ENCODE data around the gene NCBP3. TPM values are rescaled to one million over a fixed set of nuclear protein-coding genes. Genes with fewer than 3 reads are reported as not detected.

The NCBP3 gene
- total RNA-seq, 1 experiment from 2014 or later = 28.1 TPM

- TF ChIP-seq POLR2AphosphoS5 (IDR thresholded peaks at IDR 0.05; ENCODE audit: low read depth, low read length) = no peak
- no peak for TF ChIP-seq REST (IDR thresholded peaks at IDR 0.05; ENCODE audit: insufficient read depth in 1 of 2, low read depth in 2 of 2, low read length in 1 of 2)
- TF ChIP-seq CTCF (IDR thresholded peaks at IDR 0.05) = no peak
- TF ChIP-seq TCF7L2 (IDR thresholded peaks at IDR 0.05; ENCODE audit: low read depth, low read length) = no peak
- no peak for TF ChIP-seq SIN3A (IDR thresholded peaks at IDR 0.05; ENCODE audit: borderline replicate concordance, insufficient read depth, low read depth, low read length)
- intact Hi-C loops (cut with micrococcal nuclease; ENCODE audit: unreplicated experiment) = no loop called here
- CTCF ChIA-PET = interaction anchor here (0.9 kb wide), 1 partner anchor 33 kb away, joined by 4 read pairs; no protein-coding TSS in a partner anchor
These were observed 75.6 kb downstream of the NCBP3 start for GRCh38 chr17:3770466-3770865.

GRCh38 chr17:3768769-3769168 is 77.3 kb downstream of the NCBP3 start:
- in situ Hi-C loops (cut with HindIII; ENCODE audit: low pct_unique_long_range_greater_than_20kb, low sequenced_read_pairs) = no loop called here
- Histone ChIP-seq H3K4me1 (ENCODE audit: control insufficient read depth, insufficient read depth, low read length) (no peaks in the 10 kb centered on the region), H3K27ac (ENCODE audit: low read length) (no peak overlapping the region), H3K9me3 (ENCODE audit: control insufficient read depth, insufficient read depth, low read depth, low read length) (no peaks in the 10 kb centered on the region), H3K4me3 (ENCODE audit: low read depth in 2 of 2, low read length in 2 of 2) (no peak overlapping the region), H3K36me3 (ENCODE audit: control insufficient read depth, insufficient read depth, low read length) (no peaks in the 10 kb centered on the region), H3K27me3 (ENCODE audit: control insufficient read depth, insufficient read depth, low read length) (no peaks in the 10 kb centered on the region)
- intact Hi-C loops (cut with micrococcal nuclease; ENCODE audit: unreplicated experiment) = no loop called here
- no TSS peak for BruUV-seq (replicated peaks)
- CTCF ChIA-PET = no interaction called here
- TF ChIP-seq POLR2AphosphoS5 (IDR thresholded peaks at IDR 0.05; ENCODE audit: low read depth, low read length) (no peak), SIN3A (IDR thresholded peaks at IDR 0.05; ENCODE audit: borderline replicate concordance, insufficient read depth, low read depth, low read length) (no peak), CTCF (IDR thresholded peaks at IDR 0.05) (no peak), REST (IDR thresholded peaks at IDR 0.05; ENCODE audit: insufficient read depth in 1 of 2, low read depth in 2 of 2, low read length in 1 of 2) (no peak), TCF7L2 (IDR thresholded peaks at IDR 0.05; ENCODE audit: low read depth, low read length) (no peak)
- DNase-seq (ENCODE audit: low read depth, low spot score) (no peak), ATAC-seq (no peak)
- POLR2A ChIA-PET = no interaction called here

More at GRCh38 chr17:3770466-3770865, 75.6 kb downstream of the NCBP3 start:
- Histone ChIP-seq H3K4me1 (ENCODE audit: control insufficient read depth, insufficient read depth, low read length) (no peaks in the 10 kb centered on the region), H3K9me3 (ENCODE audit: control insufficient read depth, insufficient read depth, low read depth, low read length) (no peaks in the 10 kb centered on the region), H3K27me3 (ENCODE audit: control insufficient read depth, insufficient read depth, low read length) (no peaks in the 10 kb centered on the region), H3K27ac (ENCODE audit: low read length) (no peak overlapping the region), H3K4me3 (ENCODE audit: low read depth in 2 of 2, low read length in 2 of 2) (no peak overlapping the region), H3K36me3 (ENCODE audit: control insufficient read depth, insufficient read depth, low read length) (no peaks in the 10 kb centered on the region)
- POLR2A ChIA-PET = no interaction called here
- no peak for DNase-seq (ENCODE audit: low read depth, low spot score)
- BruUV-seq (replicated peaks) = no TSS peak
- ATAC-seq = no peak
- in situ Hi-C loops (cut with HindIII; ENCODE audit: low pct_unique_long_range_greater_than_20kb, low sequenced_read_pairs) = no loop called here

Measured in Panc1 (cell line).